ENCODE measurements around the gene STIMATE.

The STIMATE gene

DNA sequence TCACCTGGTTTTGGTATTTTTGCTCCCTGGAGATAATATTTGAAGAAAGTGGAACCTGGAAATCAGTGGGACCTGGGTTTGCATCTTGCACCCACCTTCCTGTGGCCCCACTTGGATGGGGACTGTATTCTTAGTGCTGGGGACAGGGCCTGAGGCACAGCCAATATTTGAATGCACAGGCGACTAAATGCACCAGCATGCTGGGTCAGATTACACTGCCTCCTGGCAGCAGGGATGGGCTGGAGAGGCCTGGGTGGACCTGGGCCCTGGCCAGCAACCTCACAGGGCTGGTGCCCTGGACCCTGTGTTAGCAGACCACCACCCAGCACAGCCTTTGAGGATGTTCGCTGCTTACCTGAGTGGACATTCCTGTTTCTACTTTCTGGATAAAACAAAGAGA lies 77.4 kb downstream of the STIMATE start:
- Histone ChIP-seq H3K9me2 (replicated peaks; ENCODE audit: insufficient read depth, low read length) (no peaks in the 10 kb centered on the region), H3K9ac (ENCODE audit: low read length) (no peak overlapping the region), H3F3A (ENCODE audit: insufficient read depth, low read length) (no peaks in the 10 kb centered on the region), H3K4me2 (ENCODE audit: low read depth, low read length) (no peak overlapping the region), H3K9me3 (replicated peaks; ENCODE audit: insufficient read depth, low read length) (no peaks in the 10 kb centered on the region), H3K4me1 (ENCODE audit: low read length) (no peaks in the 10 kb centered on the region), H3K36me3 (replicated peaks; ENCODE audit: insufficient read depth, low read length) (no peaks in the 10 kb centered on the region), H2AFZ (ENCODE audit: low read length) (no peak overlapping the region), H4K20me1 (ENCODE audit: insufficient read depth, low read length) (no peaks in the 10 kb centered on the region), H3K4me3 (ENCODE audit: low read length) (no peak overlapping the region), H3K27me3 (replicated peaks; ENCODE audit: insufficient read depth, low read length) (no peaks in the 10 kb centered on the region), H3K27ac (ENCODE audit: low read length) (no peak overlapping the region), H3K79me2 (ENCODE audit: low read length) (no peaks in the 10 kb centered on the region)
- no peak for DNase-seq
- TF ChIP-seq EZH2phosphoT487 (IDR thresholded peaks at IDR 0.05; ENCODE audit: low read length) (no peak), CTCF (IDR thresholded peaks at IDR 0.05; ENCODE audit: low read length) (no peak), EZH2 (optimal IDR thresholded peaks at IDR 0.05; ENCODE audit: low read depth, low read length) (no peak)

- Histone ChIP-seq H3K4me1 (ENCODE audit: low read length) (no peaks in the 10 kb centered on the region), H3K9me3 (replicated peaks; ENCODE audit: insufficient read depth, low read length) (no peaks in the 10 kb centered on the region), H3K79me2 (ENCODE audit: low read length) (no peaks in the 10 kb centered on the region), H3K4me2 (ENCODE audit: low read depth, low read length) (no peak overlapping the region), H3F3A (ENCODE audit: insufficient read depth, low read length) (no peaks in the 10 kb centered on the region), H3K4me3 (ENCODE audit: low read length) (no peak overlapping the region), H3K9me2 (replicated peaks; ENCODE audit: insufficient read depth, low read length) (no peaks in the 10 kb centered on the region), H3K27me3 (replicated peaks; ENCODE audit: insufficient read depth, low read length) (no peaks in the 10 kb centered on the region), H3K36me3 (replicated peaks; ENCODE audit: insufficient read depth, low read length) (no peaks in the 10 kb centered on the region), H3K9ac (ENCODE audit: low read length) (no peak overlapping the region), H4K20me1 (ENCODE audit: insufficient read depth, low read length) (no peaks in the 10 kb centered on the region), H2AFZ (ENCODE audit: low read length) (no peak overlapping the region), H3K27ac (ENCODE audit: low read length) (no peak overlapping the region)
- no peak for DNase-seq
- TF ChIP-seq CTCF (IDR thresholded peaks at IDR 0.05; ENCODE audit: low read length) (no peak), EZH2 (optimal IDR thresholded peaks at IDR 0.05; ENCODE audit: low read depth, low read length) (no peak), EZH2phosphoT487 (IDR thresholded peaks at IDR 0.05; ENCODE audit: low read length) (no peak)
These were observed 79.5 kb downstream of the STIMATE start for GRCh38 chr3:52817860-52818259.

DNA sequence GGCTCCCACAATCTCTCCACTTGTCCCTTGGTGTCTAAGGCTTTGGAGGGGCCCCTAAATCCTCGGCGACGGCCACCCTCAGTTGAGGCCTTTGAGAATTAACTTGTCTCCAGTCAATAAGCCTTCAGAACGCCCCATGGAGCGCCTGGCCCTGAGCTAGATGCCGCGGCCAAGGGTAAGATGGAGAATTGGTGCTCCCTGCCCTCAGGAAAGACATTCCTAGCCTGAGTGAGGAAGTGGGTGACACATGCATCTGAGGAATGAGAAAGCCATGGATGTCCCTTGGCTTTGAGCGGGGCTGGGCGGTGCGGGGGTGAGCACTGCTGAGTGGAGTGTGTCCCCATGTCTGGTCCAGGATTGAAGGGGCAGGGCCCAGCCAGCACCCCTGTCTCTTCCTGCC lies 80.1 kb downstream of the STIMATE start:
- Histone ChIP-seq H2AFZ (ENCODE audit: low read length) (no peak overlapping the region), H3K27me3 (replicated peaks; ENCODE audit: insufficient read depth, low read length) (no peaks in the 10 kb centered on the region), H3F3A (ENCODE audit: insufficient read depth, low read length) (no peaks in the 10 kb centered on the region), H3K79me2 (ENCODE audit: low read length) (no peaks in the 10 kb centered on the region), H3K4me2 (ENCODE audit: low read depth, low read length) (no peak overlapping the region), H4K20me1 (ENCODE audit: insufficient read depth, low read length) (no peaks in the 10 kb centered on the region), H3K9ac (ENCODE audit: low read length) (no peak overlapping the region), H3K9me3 (replicated peaks; ENCODE audit: insufficient read depth, low read length) (no peaks in the 10 kb centered on the region), H3K4me3 (ENCODE audit: low read length) (no peak overlapping the region), H3K9me2 (replicated peaks; ENCODE audit: insufficient read depth, low read length) (no peaks in the 10 kb centered on the region), H3K36me3 (replicated peaks; ENCODE audit: insufficient read depth, low read length) (no peaks in the 10 kb centered on the region), H3K4me1 (ENCODE audit: low read length) (no peaks in the 10 kb centered on the region), H3K27ac (ENCODE audit: low read length) (no peak overlapping the region)
- TF ChIP-seq CTCF (IDR thresholded peaks at IDR 0.05; ENCODE audit: low read length) (no peak), EZH2 (optimal IDR thresholded peaks at IDR 0.05; ENCODE audit: low read depth, low read length) (no peak), EZH2phosphoT487 (IDR thresholded peaks at IDR 0.05; ENCODE audit: low read length) (no peak)
- no peak for DNase-seq
